ENCODE data around the gene NVL. TPM values are rescaled to one million over a fixed set of nuclear protein-coding genes. Genes with fewer than 3 reads are reported as not detected.
A peak's percentile ranks its signal among the peaks of the same experiment; 100 is the strongest.

NVL gene
- total RNA-seq, 4 donors from 2014 or later = 35.9 to 52.3 (median 40.5) TPM

DNA sequence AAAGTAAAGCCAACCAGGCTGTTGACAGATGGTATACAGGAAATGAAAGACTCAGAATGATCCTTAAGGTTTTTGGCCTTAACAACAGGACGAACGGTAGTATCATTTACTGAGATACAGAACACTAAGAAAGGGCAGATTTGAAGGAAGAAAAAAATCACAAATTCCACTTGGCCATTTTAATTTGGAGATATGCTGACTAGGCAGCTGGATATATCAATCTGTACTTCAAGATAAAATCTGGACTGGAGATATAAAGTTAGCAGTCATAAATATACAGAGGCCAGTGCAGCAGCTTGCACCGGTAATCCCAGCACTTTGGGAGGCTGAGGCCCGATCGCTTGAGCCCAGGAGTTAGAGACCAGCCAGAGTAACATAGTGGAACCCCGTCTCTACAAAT is 1.3 kb downstream of the NVL start:
- 69 to 81% methylated on average over 6 of the region's 6 CpGs for WGBS, 2 donors (ENCODE audit: low coverage in 1 of 2)
- H3K9me3 ChIP-seq = no peaks in the 10 kb centered on the region
- no peak for DNase-seq
- peak overlapping the region in 2 of 4 donors; percentile 65 to 81 for H3K4me3 ChIP-seq
- no peaks in the 10 kb centered on the region for H3K27me3 ChIP-seq
- in situ Hi-C loops (cut with MboI; ENCODE audit: low pct_ligation_motif_present in 1 of 4, low pct_unique_long_range_greater_than_20kb in 1 of 4, low sequenced_read_pairs in 3 of 4) = loop anchor here in 2 of 4 donors (10.0 to 25.0 kb wide), 2 partner anchors 214 to 516 kb away; partner anchors contain the start of gene FBXO28 (in 1 of the 2)
- H3K27ac ChIP-seq = peak overlapping the region in 2 of 4 donors; percentile 87 to 92
- intact Hi-C loops (cut with DNase I; ENCODE audit: low total_unique reads) = no loop called here
- TF ChIP-seq EP300 (IDR thresholded peaks at IDR 0.05; ENCODE audit: low read depth) (no peak), POLR2AphosphoS5 (IDR thresholded peaks at IDR 0.05) (no peak), POLR2A (IDR thresholded peaks at IDR 0.05) (no peak)
- TF ChIP-seq, protein P1, sequence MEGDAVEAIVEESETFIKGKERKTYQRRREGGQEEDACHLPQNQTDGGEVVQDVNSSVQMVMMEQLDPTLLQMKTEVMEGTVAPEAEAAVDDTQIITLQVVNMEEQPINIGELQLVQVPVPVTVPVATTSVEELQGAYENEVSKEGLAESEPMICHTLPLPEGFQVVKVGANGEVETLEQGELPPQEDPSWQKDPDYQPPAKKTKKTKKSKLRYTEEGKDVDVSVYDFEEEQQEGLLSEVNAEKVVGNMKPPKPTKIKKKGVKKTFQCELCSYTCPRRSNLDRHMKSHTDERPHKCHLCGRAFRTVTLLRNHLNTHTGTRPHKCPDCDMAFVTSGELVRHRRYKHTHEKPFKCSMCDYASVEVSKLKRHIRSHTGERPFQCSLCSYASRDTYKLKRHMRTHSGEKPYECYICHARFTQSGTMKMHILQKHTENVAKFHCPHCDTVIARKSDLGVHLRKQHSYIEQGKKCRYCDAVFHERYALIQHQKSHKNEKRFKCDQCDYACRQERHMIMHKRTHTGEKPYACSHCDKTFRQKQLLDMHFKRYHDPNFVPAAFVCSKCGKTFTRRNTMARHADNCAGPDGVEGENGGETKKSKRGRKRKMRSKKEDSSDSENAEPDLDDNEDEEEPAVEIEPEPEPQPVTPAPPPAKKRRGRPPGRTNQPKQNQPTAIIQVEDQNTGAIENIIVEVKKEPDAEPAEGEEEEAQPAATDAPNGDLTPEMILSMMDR (IDR thresholded peaks at IDR 0.05) = no peak
- peaks cover 12 to 42% (median 24%) of the 10 kb centered on the region in 4 donors for H3K4me1 ChIP-seq
- no peaks in the 10 kb centered on the region for H3K36me3 ChIP-seq

GRCh38 chr1:224325959-224326358 is 4.0 kb downstream of the NVL start:
- TF ChIP-seq, protein P1 (IDR thresholded peaks at IDR 0.05) = no peak
- 54% methylated on average over 1 of the region's 1 CpG; no CpG with 5 or more reads in 1 of the 2 donors for WGBS, 2 donors (ENCODE audit: low coverage in 1 of 2)
- H3K4me1 ChIP-seq = peaks cover 10 to 35% (median 23%) of the 10 kb centered on the region in 4 donors
- DNase-seq = no peak
- no peaks in the 10 kb centered on the region for H3K27me3 ChIP-seq
- in situ Hi-C loops (cut with MboI; ENCODE audit: low pct_ligation_motif_present in 1 of 4, low pct_unique_long_range_greater_than_20kb in 1 of 4, low sequenced_read_pairs in 3 of 4) (loop anchor here in 2 of 4 donors (10.0 to 25.0 kb wide), 2 partner anchors 211 to 514 kb away; partner anchors contain the start of gene FBXO28 (in 1 of the 2)), intact Hi-C loops (cut with DNase I; ENCODE audit: low total_unique reads) (no loop called here)
- H3K4me3 ChIP-seq = no peak overlapping the region
- no peaks in the 10 kb centered on the region for H3K36me3 ChIP-seq
- H3K27ac ChIP-seq = no peak overlapping the region
- H3K9me3 ChIP-seq = no peaks in the 10 kb centered on the region

- Histone ChIP-seq H3K4me1 (peaks cover 0 to 12% (median under 1%) of the 10 kb centered on the region in 4 donors), H3K4me3 (no peak overlapping the region), H3K36me3 (peaks cover 0 to 8% (median 0%) of the 10 kb centered on the region in 4 donors), H3K27me3 (no peaks in the 10 kb centered on the region), H3K9me3 (no peaks in the 10 kb centered on the region), H3K27ac (no peak overlapping the region)
- TF ChIP-seq POLR2A (IDR thresholded peaks at IDR 0.05) (no peak), POLR2AphosphoS5 (IDR thresholded peaks at IDR 0.05) (no peak), EP300 (IDR thresholded peaks at IDR 0.05; ENCODE audit: low read depth) (no peak)
- TF ChIP-seq, protein P1 (IDR thresholded peaks at IDR 0.05) = no peak
- WGBS, 2 donors (ENCODE audit: low coverage in 1 of 2) = 94% methylated on average over 2 of the region's 2 CpGs; no CpG with 5 or more reads in 1 of the 2 donors
- DNase-seq = no peak
- intact Hi-C loops (cut with DNase I; ENCODE audit: low total_unique reads) = no loop called here
- in situ Hi-C loops (cut with MboI; ENCODE audit: low pct_ligation_motif_present in 1 of 4, low pct_unique_long_range_greater_than_20kb in 1 of 4, low sequenced_read_pairs in 3 of 4) = loop anchor here in 2 of 4 donors (10.0 to 25.0 kb wide), 2 partner anchors 207 to 209 kb away; partner anchors contain the start of gene FBXO28 (in 2 of the 2)
These were observed 8.3 kb downstream of the NVL start for GRCh38 chr1:224321706-224322105.

- no peaks in the 10 kb centered on the region for H3K9me3 ChIP-seq
- intact Hi-C loops (cut with DNase I; ENCODE audit: low total_unique reads) = no loop called here
- peaks cover 0 to 9% (median 0%) of the 10 kb centered on the region in 4 donors for H3K4me1 ChIP-seq
- peaks cover 0 to 21% (median 2%) of the 10 kb centered on the region in 4 donors for H3K36me3 ChIP-seq
- H3K4me3 ChIP-seq = no peak overlapping the region
- H3K27ac ChIP-seq = peak overlapping the region in 3 of 4 donors; percentile 3 to 45 (median 37)
- 61 to 67% methylated on average over 4 of the region's 4 CpGs for WGBS, 2 donors (ENCODE audit: low coverage in 1 of 2)
- no peak for DNase-seq
- H3K27me3 ChIP-seq = no peaks in the 10 kb centered on the region
- TF ChIP-seq EP300 (IDR thresholded peaks at IDR 0.05; ENCODE audit: low read depth) = no peak
- TF ChIP-seq, protein P1 (IDR thresholded peaks at IDR 0.05) = no peak
- TF ChIP-seq POLR2AphosphoS5 (IDR thresholded peaks at IDR 0.05) = no peak
- TF ChIP-seq POLR2A (IDR thresholded peaks at IDR 0.05) = no peak
- in situ Hi-C loops (cut with MboI; ENCODE audit: low pct_ligation_motif_present in 1 of 4, low pct_unique_long_range_greater_than_20kb in 1 of 4, low sequenced_read_pairs in 3 of 4) = loop anchor here in 1 of 4 donors (25.0 kb wide), 1 partner anchor 205 kb away; the partner anchor contains the start of gene FBXO28
These were observed 12.5 kb downstream of the NVL start for GRCh38 chr1:224317383-224318045.
